Stimulated activated CD4-positive, alpha-beta T cell treated with anti-CD3 and anti-CD28 coated beads, Interleukin-1b, Interleukin-23, amount 100 ng/mL, for 48 hours (primary cell): Measurements from ENCODE around the gene GNB1.

ENCODE experiments used
- DNase-seq: peaks from one replicate; pipeline ENCODE4 v3.0.0-alpha.2; 2020

Gene GNB1

GRCh38 chr1:1922702-1922955 lies 31.7 kb upstream of the GNB1 start:
- DNase-seq: no peak

- DNase-seq: no peak
Observed at GRCh38 chr1:1921901-1922701, 31.2 kb upstream of the GNB1 start.

GRCh38 chr1:1921459-1921862 lies 30.6 kb upstream of the GNB1 start:
- DNase-seq: no peak

- no peak for DNase-seq
Observed at GRCh38 chr1:1920608-1921458, 29.9 kb upstream of the GNB1 start.

- no peak for DNase-seq
Observed at GRCh38 chr1:1920057-1920607, 29.2 kb upstream of the GNB1 start.

- DNase-seq: peak; percentile 99
Observed at GRCh38 chr1:1919304-1920056, 28.6 kb upstream of the GNB1 start.

- DNase-seq: no peak
Observed at GRCh38 chr1:1918901-1919303, 28.0 kb upstream of the GNB1 start, which contains the start of gene TMEM52. TSS of gene TMEM52 (minus strand) at chr1:1919279. CDS start at chr1:1919265, 14 bp downstream.

GRCh38 chr1:1917995-1918900 lies 27.4 kb upstream of the GNB1 start:
- DNase-seq: no peak

- DNase-seq: no peak
Observed at GRCh38 chr1:1917304-1917976, 26.6 kb upstream of the GNB1 start.

GRCh38 chr1:1916851-1917251 lies 26.0 kb upstream of the GNB1 start:
- no peak for DNase-seq

- no peak for DNase-seq
Observed at GRCh38 chr1:1915911-1916840, 25.3 kb upstream of the GNB1 start.

GRCh38 chr1:1914971-1915692 lies 24.2 kb upstream of the GNB1 start, which contains the start of gene CALML6:
TSS of gene CALML6 (plus strand) at chr1:1915260. CDS start at chr1:1915281, 21 bp downstream.
- DNase-seq: no peak

- no peak for DNase-seq
Observed at GRCh38 chr1:1914101-1914970, 23.4 kb upstream of the GNB1 start.

- no peak for DNase-seq
Observed at GRCh38 chr1:1911350-1912041, 20.6 kb upstream of the GNB1 start.

GRCh38 chr1:1910651-1911331 lies 19.9 kb upstream of the GNB1 start:
- no peak for DNase-seq

- no peak for DNase-seq
Observed at GRCh38 chr1:1910033-1910465, 19.2 kb upstream of the GNB1 start.

GRCh38 chr1:1908506-1908791 lies 17.6 kb upstream of the GNB1 start:
- no peak for DNase-seq
